ENCODE data around the gene NRG3.

- no peak for TF ChIP-seq CTCF (IDR thresholded peaks at IDR 0.05; ENCODE audit: insufficient read depth, low read length)
- TF ChIP-seq REST (IDR thresholded peaks at IDR 0.05; ENCODE audit: insufficient replicate concordance, low read depth): no peak
- no peak for TF ChIP-seq POLR2AphosphoS5 (IDR thresholded peaks at IDR 0.05; ENCODE audit: low read depth)
- no peak for TF ChIP-seq GABPA (IDR thresholded peaks at IDR 0.05; ENCODE audit: low read depth)
- TF ChIP-seq SPI1 (IDR thresholded peaks at IDR 0.05; ENCODE audit: borderline replicate concordance, low read depth): no peak
Observed at GRCh38 chr10:81898518-81898917, 23.5 kb downstream of the NRG3 start.
